ENCODE results near the gene FAAH. TPM values are rescaled to one million over a fixed set of nuclear protein-coding genes. Genes with fewer than 3 reads are reported as not detected.

Gene FAAH
- total and polyA plus RNA-seq, 2 of the 4 experiments (the other 2 are of a cell fraction) = under 0.01 to 0.19 TPM

- H4K5ac ChIP-seq (ENCODE audit: low read depth, low read length) = no peak overlapping the region
- no peak overlapping the region for H3K23ac ChIP-seq (ENCODE audit: low read depth, low read length)
- H3K27ac ChIP-seq (ENCODE audit: insufficient read depth, low read length) = no peak overlapping the region
- H3K36me3 ChIP-seq (ENCODE audit: control insufficient read depth, insufficient read depth, low read length) = no peaks in the 10 kb centered on the region
- no peak overlapping the region for H4K8ac ChIP-seq (ENCODE audit: low read depth in 2 of 2, low read length in 2 of 2)
- H3K4me2 ChIP-seq (ENCODE audit: low read depth, low read length) = no peak overlapping the region
- ChIA-PET CTCF (interaction anchor here (0.6 kb wide), 1 partner anchor 10 kb away, joined by 3 read pairs; no protein-coding TSS in a partner anchor), POLR2A (ENCODE audit: unreplicated experiment) (no interaction called here)
- no peak overlapping the region for H2BK15ac ChIP-seq (ENCODE audit: low read depth, low read length)
- no peaks in the 10 kb centered on the region for H3K4me1 ChIP-seq (ENCODE audit: control insufficient read depth, insufficient read depth, low read length)
- ATAC-seq (ENCODE audit: low read depth) (no peak), DNase-seq (no peak)
- intact Hi-C loops (cut with micrococcal nuclease) = no loop called here
- no peak overlapping the region for H3K18ac ChIP-seq (ENCODE audit: low read depth, low read length)
- no peaks in the 10 kb centered on the region for H3K79me1 ChIP-seq (ENCODE audit: low read depth in 1 of 2, low read length in 2 of 2)
- H2BK120ac ChIP-seq (ENCODE audit: low read depth, low read length) = no peak overlapping the region
- no CpG with 5 or more reads among the region's 10 CpGs for WGBS, 2 experiments (ENCODE audit: extremely low coverage in 2 of 2, insufficient read length in 1 of 2)
- no peak overlapping the region for H3K9ac ChIP-seq (ENCODE audit: low read depth, low read length)
- H3K14ac ChIP-seq (replicated peaks; ENCODE audit: low read depth, low read length) = no peak overlapping the region
- peaks cover 35% of the 10 kb centered on the region for H3K27me3 ChIP-seq (ENCODE audit: control insufficient read depth, insufficient read depth, low read length)
- no peaks in the 10 kb centered on the region for H3K9me3 ChIP-seq (ENCODE audit: control insufficient read depth, insufficient read depth, low read length)
- TF ChIP-seq MXI1 (IDR thresholded peaks at IDR 0.05; ENCODE audit: borderline replicate concordance, low read depth, low read length) = no peak
- TF ChIP-seq CTCF (conservative IDR thresholded peaks at IDR 0.05; ENCODE audit: low read depth, low read length) = no peak
- TF ChIP-seq RAD21 (IDR thresholded peaks at IDR 0.05; ENCODE audit: low read length) = no peak
- TF ChIP-seq CHD1 (IDR thresholded peaks at IDR 0.05; ENCODE audit: low read depth, low read length) = no peak
- no peak for TF ChIP-seq MAZ (IDR thresholded peaks at IDR 0.05; ENCODE audit: borderline replicate concordance, low read depth, low read length)
- TF ChIP-seq POLR2A (IDR thresholded peaks at IDR 0.05; ENCODE audit: low read depth, low read length) = no peak
- no peak for TF ChIP-seq BHLHE40 (IDR thresholded peaks at IDR 0.05; ENCODE audit: low read depth, low read length)
- no peak for TF ChIP-seq NFE2L2 (IDR thresholded peaks at IDR 0.05; ENCODE audit: low read depth, low read length)
- no peak for TF ChIP-seq USF2 (IDR thresholded peaks at IDR 0.05; ENCODE audit: low read depth, low read length)
- no peak for TF ChIP-seq CEBPB (IDR thresholded peaks at IDR 0.05; ENCODE audit: low read depth, low read length)
- TF ChIP-seq ELK1 (IDR thresholded peaks at IDR 0.05; ENCODE audit: borderline replicate concordance, low read depth, low read length) = no peak
- TF ChIP-seq RCOR1 (IDR thresholded peaks at IDR 0.05; ENCODE audit: insufficient replicate concordance, low read length) = no peak
- TF ChIP-seq RFX5 (IDR thresholded peaks at IDR 0.05; ENCODE audit: low read depth, low read length) = no peak
- no peak for TF ChIP-seq FOS (IDR thresholded peaks at IDR 0.05; ENCODE audit: low read depth, low read length)
- H2BK20ac ChIP-seq (ENCODE audit: low read depth, low read length) = no peak overlapping the region
- H2AK5ac ChIP-seq (ENCODE audit: low read depth, low read length) = no peak overlapping the region
- dilution Hi-C loops (cut with HindIII; ENCODE audit: low sequenced_read_pairs, unreplicated experiment) = no loop called here
- H2AFZ ChIP-seq (replicated peaks; ENCODE audit: low read length, poor library complexity) = no peak overlapping the region
- in situ Hi-C loops (cut with MboI; ENCODE audit: low sequenced_read_pairs) = no loop called here
- H3K56ac ChIP-seq (ENCODE audit: extremely low read depth, insufficient read depth, low read length) = no peak overlapping the region
- no peak overlapping the region for H3K4me3 ChIP-seq (ENCODE audit: insufficient read depth, low read depth, low read length)
- no TSS peak for BruUV-seq (replicated peaks)
- H4K20me1 ChIP-seq (ENCODE audit: insufficient read depth, low read length) = no peaks in the 10 kb centered on the region
- H2AK9ac ChIP-seq (replicated peaks; ENCODE audit: low read depth, low read length, poor library complexity) = no peak overlapping the region
- no peak overlapping the region for H3K4ac ChIP-seq (ENCODE audit: low read depth, low read length)
- H2BK5ac ChIP-seq (ENCODE audit: low read depth, low read length, poor library complexity, severe bottlenecking) = no peak overlapping the region
- no peaks in the 10 kb centered on the region for H3K9me1 ChIP-seq (ENCODE audit: insufficient read depth, low read length)
- no peak overlapping the region for H4K91ac ChIP-seq (ENCODE audit: insufficient read depth, low read depth, low read length)
Observed at GRCh38 chr1:46432781-46433327, 38.7 kb downstream of the FAAH start.
